Measurements from ENCODE around the gene OR5B2. TPM values are rescaled to one million over a fixed set of nuclear protein-coding genes. Genes with fewer than 3 reads are reported as not detected.

The OR5B2 gene
- under 1 TPM; 0.47 to 0.62 TPM for total RNA-seq
- not detected for polyA plus RNA-seq (ENCODE audit: insufficient read depth, low read depth, low replicate concordance)
- long read RNA-seq, donor 1: 0 reads
- long read RNA-seq, donor 2: 0 reads

DNA sequence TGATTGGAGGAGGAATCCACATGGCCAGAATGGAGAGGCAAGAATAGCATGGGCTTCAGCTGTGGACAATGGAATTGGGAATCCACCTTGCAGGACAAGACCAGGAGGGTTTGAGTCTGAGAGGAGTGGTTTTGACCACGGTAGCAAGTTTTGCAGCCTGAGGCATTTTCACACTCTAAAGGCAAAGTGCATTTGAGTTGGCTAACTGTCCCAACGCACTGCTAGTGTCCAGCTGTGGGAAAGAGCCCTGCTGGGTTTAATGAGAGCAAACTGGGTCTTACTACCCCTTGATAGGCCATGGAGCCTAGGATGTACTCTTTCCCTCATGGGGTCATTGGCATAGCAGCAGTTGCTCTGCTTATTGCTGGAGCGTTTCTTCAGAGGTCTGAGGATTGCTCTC, at the start of gene OR5B2:
Gene OR5B2 (minus strand): TSS at position 101 of the 400 bp plus-strand sequence. CDS start 4,860 bp downstream, outside the sequence.
- TF ChIP-seq CTCF (IDR thresholded peaks at IDR 0.05): no peak
- TF ChIP-seq POLR2A (IDR thresholded peaks at IDR 0.05): no peak
- no peaks in the 10 kb centered on the region for H3K36me3 ChIP-seq (ENCODE audit: low read depth, missing control alignments)
- H3K27me3 ChIP-seq: no peaks in the 10 kb centered on the region
- H3K27ac ChIP-seq: no peak within 1 kb of the TSS
- no peak within 1 kb of the TSS for H3K4me3 ChIP-seq
- no peaks in the 10 kb centered on the region for H3K9me3 ChIP-seq
- no peaks in the 10 kb centered on the region for H3K4me1 ChIP-seq
- 76 to 90% methylated on average over 3 of the region's 3 CpGs for WGBS, 2 donors
- intact Hi-C loops (cut with DNase I; ENCODE audit: low total_unique reads): no loop called here
- DNase-seq: no peak

DNA sequence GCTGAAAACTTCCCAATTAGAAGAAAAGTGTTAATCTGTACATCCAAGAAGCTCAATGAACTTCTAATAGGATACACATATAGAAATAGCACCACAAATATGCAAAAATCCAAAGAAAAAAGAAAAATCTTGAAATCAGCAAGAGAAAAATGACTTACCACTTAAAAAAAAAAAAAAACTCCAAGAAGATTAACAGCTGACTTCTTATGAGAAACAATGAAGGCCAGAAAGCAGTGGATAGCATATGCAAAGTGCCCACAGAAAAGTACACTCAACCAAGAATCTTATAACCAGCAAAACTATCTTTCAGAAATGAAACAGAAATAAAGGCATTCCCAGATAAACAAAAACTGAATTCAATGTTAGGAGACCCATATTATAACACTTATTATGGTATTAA, 44.0 kb upstream of the OR5B2 start:
- intact Hi-C loops (cut with DNase I; ENCODE audit: low total_unique reads): no loop called here
- Histone ChIP-seq H3K4me1 (no peaks in the 10 kb centered on the region), H3K27ac (no peak overlapping the region), H3K9me3 (no peaks in the 10 kb centered on the region), H3K4me3 (no peak overlapping the region), H3K36me3 (ENCODE audit: low read depth, missing control alignments) (no peaks in the 10 kb centered on the region), H3K27me3 (no peaks in the 10 kb centered on the region)
- TF ChIP-seq POLR2A (IDR thresholded peaks at IDR 0.05) (no peak), CTCF (IDR thresholded peaks at IDR 0.05) (no peak)
- DNase-seq: no peak

GRCh38 chr11:58466293-58466692, 38.4 kb upstream of the OR5B2 start:
- H3K36me3 ChIP-seq (ENCODE audit: low read depth, missing control alignments): no peaks in the 10 kb centered on the region
- intact Hi-C loops (cut with DNase I; ENCODE audit: low total_unique reads): no loop called here
- no peaks in the 10 kb centered on the region for H3K27me3 ChIP-seq
- 81 to 89% methylated on average over 1 of the region's 1 CpG for WGBS, 2 donors
- no peak overlapping the region for H3K27ac ChIP-seq
- no peak for TF ChIP-seq POLR2A (IDR thresholded peaks at IDR 0.05)
- no peak for TF ChIP-seq CTCF (IDR thresholded peaks at IDR 0.05)
- no peaks in the 10 kb centered on the region for H3K9me3 ChIP-seq
- no peak for DNase-seq
- H3K4me3 ChIP-seq: no peak overlapping the region
- no peaks in the 10 kb centered on the region for H3K4me1 ChIP-seq

DNA sequence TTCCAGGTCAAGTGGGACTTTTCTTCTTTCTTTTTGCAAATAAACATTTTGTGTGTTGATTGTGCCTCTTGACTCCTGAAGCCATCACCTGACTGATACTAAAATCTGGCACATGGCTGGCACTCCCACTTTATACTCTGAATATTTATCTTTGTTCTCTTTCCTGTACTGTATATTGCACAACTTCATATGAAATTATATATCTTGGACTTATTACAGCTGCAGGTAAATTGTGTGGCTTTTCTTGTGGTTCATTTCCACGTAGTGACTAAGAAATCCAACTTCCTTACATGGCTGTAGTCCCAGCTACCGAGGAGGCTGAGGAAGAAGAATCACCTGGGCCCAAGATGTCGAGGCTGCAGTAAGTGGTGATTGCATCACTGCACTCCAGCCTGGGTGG, 37.8 kb upstream of the OR5B2 start:
- no peaks in the 10 kb centered on the region for H3K36me3 ChIP-seq (ENCODE audit: low read depth, missing control alignments)
- H3K27ac ChIP-seq: no peak overlapping the region
- 71 to 82% methylated on average over 3 of the region's 3 CpGs for WGBS, 2 donors
- no peaks in the 10 kb centered on the region for H3K9me3 ChIP-seq
- intact Hi-C loops (cut with DNase I; ENCODE audit: low total_unique reads): no loop called here
- no peak for DNase-seq
- no peaks in the 10 kb centered on the region for H3K4me1 ChIP-seq
- TF ChIP-seq CTCF (IDR thresholded peaks at IDR 0.05) (no peak), POLR2A (IDR thresholded peaks at IDR 0.05) (no peak)
- no peak overlapping the region for H3K4me3 ChIP-seq
- H3K27me3 ChIP-seq: no peaks in the 10 kb centered on the region

DNA sequence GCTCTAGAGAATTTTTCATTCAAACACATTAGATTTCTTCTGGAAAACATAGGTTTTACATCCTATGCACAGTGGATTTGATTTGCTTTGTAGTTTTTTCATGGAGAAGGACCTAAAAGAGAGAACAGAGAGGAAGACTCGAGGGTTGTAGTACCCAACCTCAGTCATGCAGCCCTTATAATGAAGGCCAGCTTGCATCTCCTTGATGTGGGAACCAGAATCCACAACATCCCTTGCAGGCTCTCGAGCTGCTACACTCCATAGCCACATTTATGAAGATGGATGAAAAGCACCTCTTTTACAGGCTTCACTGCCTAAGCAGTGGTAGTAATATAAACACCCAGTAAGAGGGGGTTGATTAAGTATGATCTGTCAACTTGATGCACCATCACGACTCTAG, 23.7 kb upstream of the OR5B2 start:
- H3K27me3 ChIP-seq: no peaks in the 10 kb centered on the region
- H3K36me3 ChIP-seq (ENCODE audit: low read depth, missing control alignments): no peaks in the 10 kb centered on the region
- no peak for DNase-seq
- 68 to 80% methylated on average over 3 of the region's 3 CpGs for WGBS, 2 donors
- no peak overlapping the region for H3K4me3 ChIP-seq
- no peaks in the 10 kb centered on the region for H3K9me3 ChIP-seq
- no peak for TF ChIP-seq POLR2A (IDR thresholded peaks at IDR 0.05)
- TF ChIP-seq CTCF (IDR thresholded peaks at IDR 0.05): no peak
- no peaks in the 10 kb centered on the region for H3K4me1 ChIP-seq
- no peak overlapping the region for H3K27ac ChIP-seq
- intact Hi-C loops (cut with DNase I; ENCODE audit: low total_unique reads): no loop called here

Measured in testis (tissue), 5 donors.